ENCODE measurements around the gene TEC.
A peak's percentile ranks its signal among the peaks of the same experiment; 100 is the strongest.

The TEC gene

GRCh38 chr4:48112017-48112667, 157.5 kb downstream of the TEC start:
- in situ Hi-C loops (cut with MboI; ENCODE audit: low pct_unique_long_range_greater_than_20kb, low sequenced_read_pairs, unreplicated experiment) = no loop called here
- DNase-seq (ENCODE audit: low spot score) = no peak
- no peak for TF ChIP-seq CTCF (IDR thresholded peaks at IDR 0.05; ENCODE audit: extremely low read depth, insufficient read depth, missing control alignments)

GRCh38 chr4:48110452-48110978, 159.1 kb downstream of the TEC start:
- no peak for DNase-seq (ENCODE audit: low spot score)
- TF ChIP-seq CTCF (IDR thresholded peaks at IDR 0.05; ENCODE audit: extremely low read depth, insufficient read depth, missing control alignments) = no peak

GRCh38 chr4:48109413-48110263, 160.0 kb downstream of the TEC start:
- in situ Hi-C loops (cut with MboI; ENCODE audit: low pct_unique_long_range_greater_than_20kb, low sequenced_read_pairs, unreplicated experiment) = no loop called here
- peak; percentile 51 for DNase-seq (ENCODE audit: low spot score)

More at GRCh38 chr4:48110452-48110978, 159.1 kb downstream of the TEC start:
- in situ Hi-C loops (cut with MboI; ENCODE audit: low pct_unique_long_range_greater_than_20kb, low sequenced_read_pairs, unreplicated experiment) = no loop called here

GRCh38 chr4:48108309-48109073, 161.1 kb downstream of the TEC start:
- no peak for TF ChIP-seq CTCF (IDR thresholded peaks at IDR 0.05; ENCODE audit: extremely low read depth, insufficient read depth, missing control alignments)
- no peak for DNase-seq (ENCODE audit: low spot score)
- in situ Hi-C loops (cut with MboI; ENCODE audit: low pct_unique_long_range_greater_than_20kb, low sequenced_read_pairs, unreplicated experiment) = no loop called here

More at GRCh38 chr4:48109413-48110263, 160.0 kb downstream of the TEC start:
- TF ChIP-seq CTCF (IDR thresholded peaks at IDR 0.05; ENCODE audit: extremely low read depth, insufficient read depth, missing control alignments) = peak; percentile 64

GRCh38 chr4:48105230-48105629, 164.4 kb downstream of the TEC start:
- in situ Hi-C loops (cut with MboI; ENCODE audit: low pct_unique_long_range_greater_than_20kb, low sequenced_read_pairs, unreplicated experiment) = no loop called here
- no peak for TF ChIP-seq CTCF (IDR thresholded peaks at IDR 0.05; ENCODE audit: extremely low read depth, insufficient read depth, missing control alignments)
- DNase-seq (ENCODE audit: low spot score) = no peak

- peak; percentile 20 for DNase-seq (ENCODE audit: low spot score)
- in situ Hi-C loops (cut with MboI; ENCODE audit: low pct_unique_long_range_greater_than_20kb, low sequenced_read_pairs, unreplicated experiment) = no loop called here
- TF ChIP-seq CTCF (IDR thresholded peaks at IDR 0.05; ENCODE audit: extremely low read depth, insufficient read depth, missing control alignments) = no peak
These were observed 166.0 kb downstream of the TEC start for GRCh38 chr4:48103483-48104139.
